GM12873 (cell line): ENCODE data around the gene ZNF92.

Experiments
- CTCF ChIP-seq: IDR thresholded peaks from 2 replicates; pipeline ENCODE4 v1.5.1; 2012; ENCODE audit warnings: low read depth, mild to moderate bottlenecking, moderate library complexity, low read length, control low read depth; ENCODE audit not compliant: insufficient read depth; ENCODE audit errors: missing control alignments

ZNF92 gene

GRCh38 chr7:65436163-65436562 is 62.5 kb downstream of the ZNF92 start:
- no peak for TF ChIP-seq CTCF

GRCh38 chr7:65438598-65438997 is 64.9 kb downstream of the ZNF92 start:
- no peak for TF ChIP-seq CTCF

GRCh38 chr7:65441010-65441409 is 67.4 kb downstream of the ZNF92 start:
- no peak for TF ChIP-seq CTCF

GRCh38 chr7:65444205-65444842 is 70.7 kb downstream of the ZNF92 start:
- no peak for TF ChIP-seq CTCF

- TF ChIP-seq CTCF, result no peak
These were observed 71.5 kb downstream of the ZNF92 start for GRCh38 chr7:65444899-65445823.

- TF ChIP-seq CTCF, result peak; percentile 46
These were observed 73.4 kb downstream of the ZNF92 start for GRCh38 chr7:65447041-65447440.

GRCh38 chr7:65448816-65449504 is 75.3 kb downstream of the ZNF92 start:
- no peak for TF ChIP-seq CTCF
